ENCODE measurements around the gene ARAP3.

DNA sequence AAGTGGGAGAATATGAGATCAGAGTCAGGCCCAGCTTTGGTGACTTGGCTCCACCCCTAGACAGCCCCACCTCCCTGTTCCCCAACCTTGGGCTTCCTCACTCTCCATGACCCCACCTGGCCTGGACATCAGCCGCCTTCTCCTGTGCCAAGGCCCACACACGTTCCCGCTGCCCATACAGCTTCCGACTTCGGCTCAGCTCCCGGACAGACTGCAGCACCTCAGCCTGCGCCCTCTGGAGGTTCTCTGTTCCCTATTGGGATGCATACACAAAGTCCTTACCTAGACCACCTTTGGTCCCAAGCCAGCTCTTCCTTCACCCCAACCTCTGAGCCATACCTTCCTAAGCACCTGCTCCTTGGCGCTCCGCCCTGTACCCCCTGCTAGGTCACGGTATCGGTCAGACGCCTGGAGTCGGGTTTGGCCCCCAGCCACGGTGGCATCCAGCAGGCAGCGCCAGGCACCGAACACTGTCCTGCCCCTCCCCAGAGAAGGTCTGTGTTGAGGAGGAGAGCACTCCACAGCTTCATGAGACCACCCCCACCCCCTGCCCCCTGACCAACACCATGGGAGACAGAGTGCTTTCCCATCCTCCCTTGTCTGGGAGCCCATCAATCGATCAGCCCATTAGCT is 32.9 kb downstream of the ARAP3 start:
- TF ChIP-seq, protein P1, sequence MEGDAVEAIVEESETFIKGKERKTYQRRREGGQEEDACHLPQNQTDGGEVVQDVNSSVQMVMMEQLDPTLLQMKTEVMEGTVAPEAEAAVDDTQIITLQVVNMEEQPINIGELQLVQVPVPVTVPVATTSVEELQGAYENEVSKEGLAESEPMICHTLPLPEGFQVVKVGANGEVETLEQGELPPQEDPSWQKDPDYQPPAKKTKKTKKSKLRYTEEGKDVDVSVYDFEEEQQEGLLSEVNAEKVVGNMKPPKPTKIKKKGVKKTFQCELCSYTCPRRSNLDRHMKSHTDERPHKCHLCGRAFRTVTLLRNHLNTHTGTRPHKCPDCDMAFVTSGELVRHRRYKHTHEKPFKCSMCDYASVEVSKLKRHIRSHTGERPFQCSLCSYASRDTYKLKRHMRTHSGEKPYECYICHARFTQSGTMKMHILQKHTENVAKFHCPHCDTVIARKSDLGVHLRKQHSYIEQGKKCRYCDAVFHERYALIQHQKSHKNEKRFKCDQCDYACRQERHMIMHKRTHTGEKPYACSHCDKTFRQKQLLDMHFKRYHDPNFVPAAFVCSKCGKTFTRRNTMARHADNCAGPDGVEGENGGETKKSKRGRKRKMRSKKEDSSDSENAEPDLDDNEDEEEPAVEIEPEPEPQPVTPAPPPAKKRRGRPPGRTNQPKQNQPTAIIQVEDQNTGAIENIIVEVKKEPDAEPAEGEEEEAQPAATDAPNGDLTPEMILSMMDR (IDR thresholded peaks at IDR 0.05) = no peak
- no peak for TF ChIP-seq POLR2A (IDR thresholded peaks at IDR 0.05)

Measured in testis (tissue), 2 donors.